Tibial nerve (tissue), 3 donors: ENCODE measurements around the gene DHFR2.

Source experiments
- POLR2A ChIP-seq, 2 donors: fragments of 450-650 bp; IDR thresholded peaks; one replicate each; pipeline ENCODE4 v1.6.1; 2017; ENCODE audit warnings: antibody characterized with exemption in 2 of 2, mild to moderate bottlenecking in 2 of 2, moderate library complexity in 2 of 2
- TF ChIP-seq, protein P1 (sequence below), 5 experiments: fragments of 200-600 bp in 3 of 5; fragments of 450-650 bp in 2 of 5; sonication (generic) in 3 of 5; IDR thresholded peaks; one replicate each; pipeline ENCODE4 v1.5.1; 2016 to 2019; ENCODE audit warnings: antibody characterized with exemption in 5 of 5, mild to moderate bottlenecking in 3 of 5, moderate library complexity in 2 of 5

DNA sequence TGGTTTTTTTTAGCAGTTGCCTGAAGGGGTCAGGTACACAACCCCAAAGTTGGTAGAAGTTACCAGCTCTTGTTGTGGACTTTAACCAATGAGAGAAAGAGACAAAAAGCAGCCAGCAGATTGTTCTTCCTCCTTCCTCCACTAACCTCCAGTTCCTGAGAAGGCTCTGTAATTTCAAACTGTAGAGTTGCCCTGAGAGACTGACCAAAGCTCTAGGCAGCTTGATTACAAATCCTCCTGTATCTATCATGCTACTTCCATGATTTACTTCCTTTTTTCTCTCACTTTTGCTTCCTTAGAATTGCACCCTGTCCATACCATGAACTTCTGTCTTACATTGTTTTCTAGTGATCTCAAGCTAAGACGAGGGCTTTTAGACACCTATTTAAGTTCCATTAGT lies 29.4 kb upstream of the DHFR2 start:
- TF ChIP-seq, protein P1, sequence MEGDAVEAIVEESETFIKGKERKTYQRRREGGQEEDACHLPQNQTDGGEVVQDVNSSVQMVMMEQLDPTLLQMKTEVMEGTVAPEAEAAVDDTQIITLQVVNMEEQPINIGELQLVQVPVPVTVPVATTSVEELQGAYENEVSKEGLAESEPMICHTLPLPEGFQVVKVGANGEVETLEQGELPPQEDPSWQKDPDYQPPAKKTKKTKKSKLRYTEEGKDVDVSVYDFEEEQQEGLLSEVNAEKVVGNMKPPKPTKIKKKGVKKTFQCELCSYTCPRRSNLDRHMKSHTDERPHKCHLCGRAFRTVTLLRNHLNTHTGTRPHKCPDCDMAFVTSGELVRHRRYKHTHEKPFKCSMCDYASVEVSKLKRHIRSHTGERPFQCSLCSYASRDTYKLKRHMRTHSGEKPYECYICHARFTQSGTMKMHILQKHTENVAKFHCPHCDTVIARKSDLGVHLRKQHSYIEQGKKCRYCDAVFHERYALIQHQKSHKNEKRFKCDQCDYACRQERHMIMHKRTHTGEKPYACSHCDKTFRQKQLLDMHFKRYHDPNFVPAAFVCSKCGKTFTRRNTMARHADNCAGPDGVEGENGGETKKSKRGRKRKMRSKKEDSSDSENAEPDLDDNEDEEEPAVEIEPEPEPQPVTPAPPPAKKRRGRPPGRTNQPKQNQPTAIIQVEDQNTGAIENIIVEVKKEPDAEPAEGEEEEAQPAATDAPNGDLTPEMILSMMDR (IDR thresholded peaks at IDR 0.05): no peak
- TF ChIP-seq POLR2A (IDR thresholded peaks at IDR 0.05): no peak
